Tibial nerve (tissue), 4 donors: ENCODE measurements around the gene GALNT6.

Experiments used
- EP300 ChIP-seq, 2 donors: sonication (generic); formaldehyde crosslinking; IDR thresholded peaks; one replicate each; pipeline ENCODE4 v1.6.1; 2017; ENCODE audit warnings: antibody characterized with exemption in 2 of 2, mild to moderate bottlenecking in 1 of 2
- POLR2A ChIP-seq, 2 donors: fragments of 450-650 bp; IDR thresholded peaks; one replicate each; pipeline ENCODE4 v1.6.1; 2017; ENCODE audit warnings: antibody characterized with exemption in 2 of 2, mild to moderate bottlenecking in 2 of 2, moderate library complexity in 2 of 2
- TF ChIP-seq, protein P1 (sequence below), 5 experiments: fragments of 200-600 bp in 3 of 5; fragments of 450-650 bp in 2 of 5; sonication (generic) in 3 of 5; IDR thresholded peaks; one replicate each; pipeline ENCODE4 v1.5.1; 2016 to 2019; ENCODE audit warnings: antibody characterized with exemption in 5 of 5, mild to moderate bottlenecking in 3 of 5, moderate library complexity in 2 of 5

DNA sequence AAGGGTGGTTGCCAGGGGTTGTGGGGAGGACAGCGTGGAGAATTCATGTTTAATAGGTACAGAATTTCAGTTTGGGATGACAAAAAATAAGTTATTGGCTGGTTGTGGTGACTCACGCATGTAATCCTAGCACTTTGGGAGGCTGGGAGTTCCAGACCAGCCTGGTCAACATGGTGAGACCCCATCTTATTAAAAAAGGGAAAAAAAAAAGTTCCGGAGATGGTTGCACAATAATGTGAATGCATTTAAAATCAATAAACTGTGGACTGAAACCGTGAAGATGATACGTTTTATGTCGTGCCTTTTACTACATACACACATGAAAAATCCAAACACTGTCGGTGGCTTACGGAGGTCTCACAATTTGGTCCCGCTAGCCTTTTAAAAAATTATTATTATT lies 20.5 kb downstream of the GALNT6 start:
- TF ChIP-seq, protein P1, sequence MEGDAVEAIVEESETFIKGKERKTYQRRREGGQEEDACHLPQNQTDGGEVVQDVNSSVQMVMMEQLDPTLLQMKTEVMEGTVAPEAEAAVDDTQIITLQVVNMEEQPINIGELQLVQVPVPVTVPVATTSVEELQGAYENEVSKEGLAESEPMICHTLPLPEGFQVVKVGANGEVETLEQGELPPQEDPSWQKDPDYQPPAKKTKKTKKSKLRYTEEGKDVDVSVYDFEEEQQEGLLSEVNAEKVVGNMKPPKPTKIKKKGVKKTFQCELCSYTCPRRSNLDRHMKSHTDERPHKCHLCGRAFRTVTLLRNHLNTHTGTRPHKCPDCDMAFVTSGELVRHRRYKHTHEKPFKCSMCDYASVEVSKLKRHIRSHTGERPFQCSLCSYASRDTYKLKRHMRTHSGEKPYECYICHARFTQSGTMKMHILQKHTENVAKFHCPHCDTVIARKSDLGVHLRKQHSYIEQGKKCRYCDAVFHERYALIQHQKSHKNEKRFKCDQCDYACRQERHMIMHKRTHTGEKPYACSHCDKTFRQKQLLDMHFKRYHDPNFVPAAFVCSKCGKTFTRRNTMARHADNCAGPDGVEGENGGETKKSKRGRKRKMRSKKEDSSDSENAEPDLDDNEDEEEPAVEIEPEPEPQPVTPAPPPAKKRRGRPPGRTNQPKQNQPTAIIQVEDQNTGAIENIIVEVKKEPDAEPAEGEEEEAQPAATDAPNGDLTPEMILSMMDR (IDR thresholded peaks at IDR 0.05) = no peak
- no peak for TF ChIP-seq POLR2A (IDR thresholded peaks at IDR 0.05)
- TF ChIP-seq EP300 (IDR thresholded peaks at IDR 0.05) = no peak
